OCI-LY7 (cell line): ENCODE measurements around the gene RSPH6A. TPM values are rescaled to one million over a fixed set of nuclear protein-coding genes. Genes with fewer than 3 reads are reported as not detected.

ENCODE experiments used
- BruUV-seq: library from RNA; stranded (reverse); fragments of 400-500 nt; replicated peaks from 2 replicates; lab custom pipeline; 2021; lab: Mats Ljungman, UMichigan
- CTCF ChIA-PET: fragments of 300-600 bp; sonication (Branson Sonifier 250); formaldehyde crosslinking; loops from one replicate; lab custom pipeline; 2022; ENCODE audit warnings: antibody characterized with exemption; ENCODE audit not compliant: unreplicated experiment; lab: Charles Lee
- POLR2A ChIA-PET: fragments of 300-600 bp; sonication (Branson Sonifier 250); formaldehyde crosslinking; loops from one replicate; lab custom pipeline; 2022; ENCODE audit warnings: antibody characterized with exemption; lab: Charles Lee
- DNase-seq: peaks from one replicate; pipeline ENCODE4 v3.0.0-alpha.2; 2015; ENCODE audit warnings: low spot score
- H2AFZ ChIP-seq: fragments of 200-600 bp; sonication (generic), shearing (Covaris generic); 2 replicates; pipeline ENCODE4 v1.6.1; 2014; ENCODE audit warnings: mild to moderate bottlenecking, antibody characterized with exemption, low read length, moderate library complexity
- H3K27ac ChIP-seq: fragments of 200-600 bp; sonication (generic); 2 replicates; pipeline ENCODE4 v1.5.1; 2014; ENCODE audit warnings: mixed run types, low read depth, mild to moderate bottlenecking, moderate library complexity, low read length, inconsistent platforms; ENCODE audit not compliant: poor library complexity, severe bottlenecking
- H3K36me3 ChIP-seq: fragments of 200-600 bp; sonication (generic); 2 replicates; pipeline ENCODE4 v1.6.1; 2014; ENCODE audit warnings: mild to moderate bottlenecking, antibody characterized with exemption, low read length, moderate library complexity, mixed read lengths; ENCODE audit not compliant: insufficient read depth
- H3K4me1 ChIP-seq: fragments of 200-600 bp; sonication (generic); 2 replicates; pipeline ENCODE4 v1.5.1; 2014; ENCODE audit warnings: mild to moderate bottlenecking, low read length; ENCODE audit not compliant: insufficient read depth, poor library complexity, severe bottlenecking
- H3K4me2 ChIP-seq: fragments of 200-600 bp; sonication (generic); 2 replicates; pipeline ENCODE4 v1.6.1; 2014; ENCODE audit warnings: mild to moderate bottlenecking, low read length
- H3K4me3 ChIP-seq: fragments of 200-600 bp; sonication (generic); 2 replicates; pipeline ENCODE4 v1.5.1; 2014; ENCODE audit warnings: mild to moderate bottlenecking, low read depth, low read length; ENCODE audit not compliant: poor library complexity, severe bottlenecking
- H3K79me2 ChIP-seq: fragments of 200-600 bp; sonication (generic); 2 replicates; pipeline ENCODE4 v1.6.1; 2016; ENCODE audit warnings: low read depth, mild to moderate bottlenecking, low read length, moderate library complexity, mixed read lengths; ENCODE audit not compliant: insufficient read depth
- H3K9me2 ChIP-seq: fragments of 200-600 bp; sonication (generic); 2 replicates; pipeline ENCODE4 v1.6.1; 2016; ENCODE audit warnings: mild to moderate bottlenecking, low read length, mixed read lengths; ENCODE audit not compliant: insufficient read depth
- H3K9me3 ChIP-seq: fragments of 200-600 bp; sonication (generic); 2 replicates; pipeline ENCODE4 v1.6.1; 2014; ENCODE audit warnings: mild to moderate bottlenecking, mixed run types, low read length, mixed read lengths
- H4K20me1 ChIP-seq: fragments of 200-600 bp; sonication (generic); 2 replicates; pipeline ENCODE4 v1.6.1; 2014; ENCODE audit warnings: mild to moderate bottlenecking, antibody characterized with exemption, low read length, moderate library complexity, mixed read lengths; ENCODE audit not compliant: insufficient read depth
- EZH2phosphoT487 ChIP-seq: fragments of 200-600 bp; sonication (generic); IDR thresholded peaks from 2 replicates; pipeline ENCODE4 v1.6.1; 2018; ENCODE audit warnings: low read depth, borderline replicate concordance, mild to moderate bottlenecking, mixed run types, antibody characterized with exemption, low read length, moderate library complexity, mixed read lengths
- intact Hi-C: fragments of 100-400 bp; cut with micrococcal nuclease; formaldehyde crosslinking; loops from one replicate; pipeline ENCODE4 v1.10.0; 2022; ENCODE audit not compliant: unreplicated experiment
- total RNA-seq, 2 experiments: library from RNA; depleted of rRNA in 1 of 2; stranded (reverse); fragments of >200 nt in 1 of 2; shearing (Covaris generic) in 1 of 2; gene quantifications; 2 replicates each; pipeline ENCODE4 v1.2.3, GENCODE V29; 2014 to 2022
- TF ChIP-seq, protein P1 (sequence below): fragments of 200-600 bp; sonication (generic); conservative IDR thresholded peaks from 2 replicates; pipeline ENCODE4 v1.5.1; 2014; ENCODE audit warnings: mild to moderate bottlenecking, antibody characterized with exemption, low read length, moderate library complexity, mixed read lengths

RSPH6A gene
- total RNA-seq, 2 experiments from 2014 or later, result 0.16 to 0.72 TPM

DNA sequence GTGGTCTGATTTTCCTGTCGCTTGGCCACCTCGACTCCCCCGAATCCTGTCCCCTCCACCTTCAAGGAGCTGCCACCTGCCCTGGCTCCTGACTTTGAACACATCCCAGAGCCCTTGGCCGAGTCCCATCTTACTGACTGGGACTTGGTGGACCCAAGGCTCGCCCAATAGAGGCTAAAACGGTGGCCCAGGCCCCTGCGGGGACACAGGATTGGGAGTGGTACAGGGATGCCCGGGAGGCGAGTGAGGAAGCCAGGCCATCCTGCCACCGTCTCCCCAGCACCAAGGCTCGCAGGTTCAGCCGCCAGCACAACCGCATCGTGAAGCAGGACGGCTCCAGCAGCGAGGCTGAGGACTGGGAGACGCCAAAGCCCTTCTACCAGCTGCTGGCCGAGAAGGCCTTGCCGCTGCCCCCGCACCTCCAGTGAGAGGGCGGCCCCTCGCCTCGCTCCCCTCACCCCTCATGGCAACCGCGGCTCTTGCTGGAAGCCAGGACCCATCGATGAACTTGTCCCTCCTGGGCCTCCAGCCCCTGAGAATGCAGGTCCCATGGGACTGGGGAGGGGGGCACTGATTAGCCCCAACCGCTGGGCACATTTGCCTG lies 51.3 kb downstream of the RSPH6A start:
- no peak for DNase-seq
- no peaks in the 10 kb centered on the region for H3K79me2 ChIP-seq
- H3K4me1 ChIP-seq, result peaks cover 7% of the 10 kb centered on the region
- ChIA-PET POLR2A (interaction anchor here (0.5 kb wide), 2 partner anchors 47 to 130 kb away, joined by 3 read pairs; no protein-coding TSS in a partner anchor), CTCF (no interaction called here)
- no peak for TF ChIP-seq EZH2phosphoT487
- TF ChIP-seq, protein P1, sequence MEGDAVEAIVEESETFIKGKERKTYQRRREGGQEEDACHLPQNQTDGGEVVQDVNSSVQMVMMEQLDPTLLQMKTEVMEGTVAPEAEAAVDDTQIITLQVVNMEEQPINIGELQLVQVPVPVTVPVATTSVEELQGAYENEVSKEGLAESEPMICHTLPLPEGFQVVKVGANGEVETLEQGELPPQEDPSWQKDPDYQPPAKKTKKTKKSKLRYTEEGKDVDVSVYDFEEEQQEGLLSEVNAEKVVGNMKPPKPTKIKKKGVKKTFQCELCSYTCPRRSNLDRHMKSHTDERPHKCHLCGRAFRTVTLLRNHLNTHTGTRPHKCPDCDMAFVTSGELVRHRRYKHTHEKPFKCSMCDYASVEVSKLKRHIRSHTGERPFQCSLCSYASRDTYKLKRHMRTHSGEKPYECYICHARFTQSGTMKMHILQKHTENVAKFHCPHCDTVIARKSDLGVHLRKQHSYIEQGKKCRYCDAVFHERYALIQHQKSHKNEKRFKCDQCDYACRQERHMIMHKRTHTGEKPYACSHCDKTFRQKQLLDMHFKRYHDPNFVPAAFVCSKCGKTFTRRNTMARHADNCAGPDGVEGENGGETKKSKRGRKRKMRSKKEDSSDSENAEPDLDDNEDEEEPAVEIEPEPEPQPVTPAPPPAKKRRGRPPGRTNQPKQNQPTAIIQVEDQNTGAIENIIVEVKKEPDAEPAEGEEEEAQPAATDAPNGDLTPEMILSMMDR, result no peak
- intact Hi-C loops, result no loop called here
- no peak overlapping the region for H3K4me2 ChIP-seq
- no peaks in the 10 kb centered on the region for H3K9me2 ChIP-seq
- H3K27ac ChIP-seq, result no peak overlapping the region
- no TSS peak for BruUV-seq
- no peak overlapping the region for H3K4me3 ChIP-seq
- no peaks in the 10 kb centered on the region for H3K9me3 ChIP-seq
- H3K36me3 ChIP-seq, result no peaks in the 10 kb centered on the region
- no peak overlapping the region for H2AFZ ChIP-seq
- no peaks in the 10 kb centered on the region for H4K20me1 ChIP-seq

DNA sequence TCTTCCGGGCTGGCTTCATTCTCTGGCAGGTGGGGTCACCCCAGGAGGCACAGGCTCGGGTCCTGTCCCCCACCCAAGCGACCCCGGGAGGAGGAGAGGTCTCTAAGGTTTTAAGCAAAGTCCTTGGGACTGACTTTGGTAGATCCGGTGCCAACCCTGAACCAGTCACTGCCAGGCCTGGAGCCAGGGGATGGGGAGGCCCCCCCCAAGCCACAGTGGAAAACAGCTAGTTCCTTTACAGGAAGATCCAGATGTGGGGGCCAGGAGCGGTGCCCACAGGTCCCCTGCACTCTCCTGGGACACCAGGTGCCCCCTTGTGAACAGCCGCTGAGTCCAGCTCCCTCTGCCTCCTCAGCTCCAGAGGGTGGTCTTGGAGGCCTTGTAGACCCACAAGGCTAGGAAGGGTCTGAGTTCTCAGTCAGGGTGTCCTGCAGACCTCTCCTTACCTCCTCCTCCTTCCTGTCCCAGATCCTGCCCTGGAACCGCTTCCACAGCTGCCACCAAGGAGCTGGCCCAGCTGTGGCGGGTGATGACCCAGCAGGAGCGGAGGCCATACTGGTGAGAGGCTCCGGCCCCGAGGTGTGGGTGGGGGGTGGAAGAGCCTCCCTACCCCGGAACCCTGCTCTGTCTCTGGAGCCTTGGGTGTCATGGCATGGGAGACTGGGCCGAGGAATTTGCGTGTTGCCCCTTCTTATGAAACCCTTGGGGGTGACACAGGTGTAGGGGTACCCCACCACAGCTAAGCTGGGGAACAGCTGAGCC lies 52.1 kb downstream of the RSPH6A start:
- no peak for TF ChIP-seq EZH2phosphoT487
- TF ChIP-seq, protein P1, result no peak

DNA sequence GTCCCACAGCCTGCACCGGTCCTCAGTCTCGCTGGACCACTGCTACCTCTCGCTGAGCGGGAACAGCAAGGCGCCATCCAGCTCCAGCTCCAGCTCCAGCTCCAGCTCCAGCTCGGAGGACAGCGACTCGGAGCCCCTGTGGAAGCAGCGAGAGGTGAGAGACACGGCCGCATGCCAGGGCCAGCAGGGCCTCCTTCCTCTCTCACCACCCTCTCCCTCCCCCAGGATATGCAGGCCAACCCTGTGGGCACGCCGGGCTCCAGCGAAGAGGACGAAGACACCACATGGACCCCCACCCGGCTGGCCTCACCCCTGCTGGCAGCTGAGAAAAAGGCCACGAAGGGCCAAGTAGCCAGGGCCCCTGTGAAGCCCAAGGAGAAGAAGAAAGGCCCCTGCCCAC lies 53.4 kb downstream of the RSPH6A start:
- Histone ChIP-seq H3K36me3 (no peaks in the 10 kb centered on the region), H3K79me2 (no peaks in the 10 kb centered on the region), H3K27ac (no peak overlapping the region), H3K9me2 (no peaks in the 10 kb centered on the region), H3K4me1 (no peaks in the 10 kb centered on the region), H2AFZ (no peak overlapping the region), H3K9me3 (no peaks in the 10 kb centered on the region), H3K4me2 (no peak overlapping the region), H3K4me3 (no peak overlapping the region), H4K20me1 (no peaks in the 10 kb centered on the region)
- TF ChIP-seq, protein P1, result no peak
- no peak for TF ChIP-seq EZH2phosphoT487
- intact Hi-C loops, result no loop called here
- DNase-seq, result no peak
- BruUV-seq, result no TSS peak
- ChIA-PET CTCF (no interaction called here), POLR2A (no interaction called here)

More for the DNA sequence above, 52.1 kb downstream of the RSPH6A start:
- Histone ChIP-seq H3K4me3 (no peak overlapping the region), H3K79me2 (no peaks in the 10 kb centered on the region), H3K9me2 (no peaks in the 10 kb centered on the region), H4K20me1 (no peaks in the 10 kb centered on the region), H3K36me3 (no peaks in the 10 kb centered on the region), H2AFZ (no peak overlapping the region), H3K27ac (no peak overlapping the region), H3K9me3 (no peaks in the 10 kb centered on the region), H3K4me2 (no peak overlapping the region), H3K4me1 (peaks cover 5% of the 10 kb centered on the region)
- intact Hi-C loops, result no loop called here
- POLR2A ChIA-PET, result interaction anchor here (0.5 kb wide), 1 partner anchor 46 kb away, joined by 3 read pairs; no protein-coding TSS in a partner anchor
- CTCF ChIA-PET, result no interaction called here
- DNase-seq, result no peak
- BruUV-seq, result no TSS peak
